ENCODE results near the gene ANKRD11.
"Not testable (repeated sequence)": the region's sequence is repeated elsewhere in the genome, so short reads cannot be mapped to it uniquely, and the experiment has no call there.

The ANKRD11 gene

GRCh38 chr16:89344846-89345611 lies 145.3 kb downstream of the ANKRD11 start:
- DNase-seq (ENCODE audit: low spot score) = no peak

- no peak for DNase-seq (ENCODE audit: low spot score)
Observed at GRCh38 chr16:89344458-89344834, 145.9 kb downstream of the ANKRD11 start.

GRCh38 chr16:89343501-89344457 lies 146.6 kb downstream of the ANKRD11 start:
- no peak for DNase-seq (ENCODE audit: low spot score)

- DNase-seq (ENCODE audit: low spot score) = no peak
Observed at GRCh38 chr16:89341697-89342694, 148.4 kb downstream of the ANKRD11 start.

- DNase-seq (ENCODE audit: low spot score) = no peak
Observed at GRCh38 chr16:89341279-89341678, 149.1 kb downstream of the ANKRD11 start.

GRCh38 chr16:89338863-89339262 lies 151.5 kb downstream of the ANKRD11 start:
- peak; percentile 89 for DNase-seq (ENCODE audit: low spot score)

- no peak for DNase-seq (ENCODE audit: low spot score)
Observed at GRCh38 chr16:89337965-89338364, 152.4 kb downstream of the ANKRD11 start.

- no peak for DNase-seq (ENCODE audit: low spot score)
Observed at GRCh38 chr16:89335803-89336485, 154.4 kb downstream of the ANKRD11 start.

GRCh38 chr16:89334988-89335802 lies 155.2 kb downstream of the ANKRD11 start:
- DNase-seq (ENCODE audit: low spot score) = no peak

- no peak for DNase-seq (ENCODE audit: low spot score)
Observed at GRCh38 chr16:89334461-89334860, 155.9 kb downstream of the ANKRD11 start.

- DNase-seq (ENCODE audit: low spot score) = no peak
Observed at GRCh38 chr16:89334050-89334449, 156.3 kb downstream of the ANKRD11 start.

- DNase-seq (ENCODE audit: low spot score) = peak; percentile 95
Observed at GRCh38 chr16:89333401-89334001, 156.9 kb downstream of the ANKRD11 start.

- no peak for DNase-seq (ENCODE audit: low spot score)
Observed at GRCh38 chr16:89332902-89333245, 157.5 kb downstream of the ANKRD11 start.

GRCh38 chr16:89332243-89332901 lies 158.0 kb downstream of the ANKRD11 start:
- DNase-seq (ENCODE audit: low spot score) = no peak

GRCh38 chr16:89331371-89332109 lies 158.8 kb downstream of the ANKRD11 start:
- no peak for DNase-seq (ENCODE audit: low spot score)

- peak; percentile 71 for DNase-seq (ENCODE audit: low spot score)
Observed at GRCh38 chr16:89330177-89330856, 160.0 kb downstream of the ANKRD11 start.

GRCh38 chr16:89329830-89330176 lies 160.6 kb downstream of the ANKRD11 start:
- not testable (repeated sequence) for DNase-seq (ENCODE audit: low spot score)
